Spinal cord (tissue), 10 donors: ENCODE measurements around the gene ANKRD55. TPM values are rescaled to one million over a fixed set of nuclear protein-coding genes. Genes with fewer than 3 reads are reported as not detected.
"Not testable (repeated sequence)": the region's sequence is repeated elsewhere in the genome, so short reads cannot be mapped to it uniquely, and the experiment has no call there.

ENCODE experiments used
- DNase-seq, 6 donors: peaks; one replicate each; pipeline versions ENCODE4 v3.0.0 to v3.0.0-alpha.2; 2013 to 2015; ENCODE audit warnings: low spot score in 6 of 6, low read depth in 4 of 6
- H3K27ac ChIP-seq: one replicate; pipeline ENCODE4 v1.5.1; 2013; ENCODE audit warnings: low read depth, low read length, control low read depth
- H3K27me3 ChIP-seq: one replicate; pipeline ENCODE4 v1.6.1; 2013; ENCODE audit warnings: low read length; ENCODE audit not compliant: control insufficient read depth, insufficient read depth
- H3K36me3 ChIP-seq: one replicate; pipeline ENCODE4 v1.6.1; 2013; ENCODE audit warnings: low read length; ENCODE audit not compliant: control insufficient read depth, insufficient read depth
- H3K4me1 ChIP-seq: one replicate; pipeline ENCODE4 v1.6.1; 2013; ENCODE audit warnings: low read length; ENCODE audit not compliant: control insufficient read depth, insufficient read depth
- H3K4me3 ChIP-seq: one replicate; pipeline ENCODE4 v1.5.1; 2013; ENCODE audit warnings: low read depth, low read length, control low read depth
- H3K9me3 ChIP-seq: one replicate; pipeline ENCODE4 v1.6.1; 2013; ENCODE audit warnings: low read length; ENCODE audit not compliant: control insufficient read depth, insufficient read depth
- WGBS: methylation state at CpG from one replicate; pipeline ENCODE4 v1.1.5; 2013; ENCODE audit warnings: missing lambda C conversion rate; ENCODE audit not compliant: insufficient coverage; 5-methylcytosine and 5-hydroxymethylcytosine counted together
- polyA plus RNA-seq, 2 donors: library from polyadenylated mRNA; unstranded; fragments of 120-200 nt; gene quantifications; one replicate each; pipeline ENCODE4 v1.2.1, GENCODE V29; 2013; ENCODE audit not compliant: insufficient read length in 2 of 2
- total RNA-seq, 2 donors: library from RNA; depleted of rRNA in 1 of 2; stranded (reverse); fragments of 120-200 nt in 1 of 2; fragments of >200 nt in 1 of 2; gene quantifications; one replicate each; pipeline versions ENCODE4 v1.2.3 to v1.2.4, GENCODE V29; 2013 to 2014
- donor health status: healthy.

ANKRD55 gene
- total and polyA plus RNA-seq, 4 donors: 3.9 to 14.0 (median 11.3) TPM

- DNase-seq: peak; percentile 58 to 94 (median 74)
- no peaks in the 10 kb centered on the region for H3K9me3 ChIP-seq
Observed at GRCh38 chr5:56270568-56271392, 37.6 kb upstream of the ANKRD55 start.

GRCh38 chr5:56270058-56270457, 36.9 kb upstream of the ANKRD55 start:
- Histone ChIP-seq H3K36me3 (no peaks in the 10 kb centered on the region), H3K27me3 (no peaks in the 10 kb centered on the region), H3K4me1 (no peaks in the 10 kb centered on the region), H3K4me3 (no peak overlapping the region), H3K27ac (no peak overlapping the region), H3K9me3 (no peaks in the 10 kb centered on the region)
- peak in 1 of 6 donors; percentile 40 for DNase-seq
- WGBS: 92% methylated on average over 4 of the region's 6 CpGs

More at GRCh38 chr5:56270568-56271392, 37.6 kb upstream of the ANKRD55 start:
- H3K27me3 ChIP-seq: no peaks in the 10 kb centered on the region
- H3K4me1 ChIP-seq: no peaks in the 10 kb centered on the region
- H3K27ac ChIP-seq: no peak overlapping the region
- no peak overlapping the region for H3K4me3 ChIP-seq
- no peaks in the 10 kb centered on the region for H3K36me3 ChIP-seq
- WGBS: 50% methylated on average over 2 of the region's 6 CpGs

GRCh38 chr5:56269216-56269927, 36.2 kb upstream of the ANKRD55 start:
- Histone ChIP-seq H3K36me3 (no peaks in the 10 kb centered on the region), H3K9me3 (no peaks in the 10 kb centered on the region), H3K4me1 (no peaks in the 10 kb centered on the region), H3K27me3 (no peaks in the 10 kb centered on the region), H3K4me3 (no peak overlapping the region), H3K27ac (no peak overlapping the region)
- DNase-seq: peak in 4 of 6 donors; percentile 32 to 80 (median 52)
- WGBS: no CpG with 5 or more reads among the region's 6 CpGs

GRCh38 chr5:56268707-56269106, 35.6 kb upstream of the ANKRD55 start:
- WGBS: no CpG with 5 or more reads among the region's 3 CpGs
- H3K4me3 ChIP-seq, H3K4me1 ChIP-seq, H3K27ac ChIP-seq, H3K36me3 ChIP-seq, H3K27me3 ChIP-seq, H3K9me3 ChIP-seq, DNase-seq: not testable (repeated sequence)

GRCh38 chr5:56267856-56268255, 34.7 kb upstream of the ANKRD55 start:
- Histone ChIP-seq H3K27me3 (no peaks in the 10 kb centered on the region), H3K9me3 (no peaks in the 10 kb centered on the region), H3K27ac (no peak overlapping the region), H3K4me1 (no peaks in the 10 kb centered on the region), H3K36me3 (no peaks in the 10 kb centered on the region), H3K4me3 (no peak overlapping the region)
- no peak for DNase-seq
- WGBS: 83% methylated on average over 1 of the region's 3 CpGs

- Histone ChIP-seq H3K36me3 (no peaks in the 10 kb centered on the region), H3K4me1 (no peaks in the 10 kb centered on the region), H3K9me3 (no peaks in the 10 kb centered on the region), H3K27ac (no peak overlapping the region), H3K27me3 (no peaks in the 10 kb centered on the region), H3K4me3 (no peak overlapping the region)
- peak in 2 of 6 donors; percentile 48 to 55 for DNase-seq
- WGBS: 43% methylated on average over 2 of the region's 5 CpGs
Observed at GRCh38 chr5:56264417-56265025, 31.4 kb upstream of the ANKRD55 start.

GRCh38 chr5:56262279-56262678, 29.1 kb upstream of the ANKRD55 start:
- Histone ChIP-seq H3K27me3 (no peaks in the 10 kb centered on the region), H3K36me3 (no peaks in the 10 kb centered on the region), H3K4me1 (no peaks in the 10 kb centered on the region), H3K4me3 (no peak overlapping the region), H3K27ac (no peak overlapping the region), H3K9me3 (no peaks in the 10 kb centered on the region)
- WGBS: no CpG with 5 or more reads among the region's 3 CpGs
- DNase-seq: no peak

GRCh38 chr5:56259002-56259511, 25.9 kb upstream of the ANKRD55 start:
- no peaks in the 10 kb centered on the region for H3K9me3 ChIP-seq
- DNase-seq: peak in 1 of 6 donors; percentile 70
- no peak overlapping the region for H3K4me3 ChIP-seq
- peak overlapping the region; percentile 4 for H3K27ac ChIP-seq
- no peaks in the 10 kb centered on the region for H3K36me3 ChIP-seq
- H3K27me3 ChIP-seq: no peaks in the 10 kb centered on the region
- no CpG with 5 or more reads among the region's 2 CpGs for WGBS
- no peaks in the 10 kb centered on the region for H3K4me1 ChIP-seq

GRCh38 chr5:56257763-56258529, 24.8 kb upstream of the ANKRD55 start:
- not testable (repeated sequence) for H3K36me3 ChIP-seq, H3K27me3 ChIP-seq, H3K4me1 ChIP-seq, DNase-seq, H3K9me3 ChIP-seq, H3K27ac ChIP-seq, H3K4me3 ChIP-seq
- WGBS: 99% methylated on average over 20 of the region's 30 CpGs
